ENCODE data around the gene ARHGAP25.

The ARHGAP25 gene

DNA sequence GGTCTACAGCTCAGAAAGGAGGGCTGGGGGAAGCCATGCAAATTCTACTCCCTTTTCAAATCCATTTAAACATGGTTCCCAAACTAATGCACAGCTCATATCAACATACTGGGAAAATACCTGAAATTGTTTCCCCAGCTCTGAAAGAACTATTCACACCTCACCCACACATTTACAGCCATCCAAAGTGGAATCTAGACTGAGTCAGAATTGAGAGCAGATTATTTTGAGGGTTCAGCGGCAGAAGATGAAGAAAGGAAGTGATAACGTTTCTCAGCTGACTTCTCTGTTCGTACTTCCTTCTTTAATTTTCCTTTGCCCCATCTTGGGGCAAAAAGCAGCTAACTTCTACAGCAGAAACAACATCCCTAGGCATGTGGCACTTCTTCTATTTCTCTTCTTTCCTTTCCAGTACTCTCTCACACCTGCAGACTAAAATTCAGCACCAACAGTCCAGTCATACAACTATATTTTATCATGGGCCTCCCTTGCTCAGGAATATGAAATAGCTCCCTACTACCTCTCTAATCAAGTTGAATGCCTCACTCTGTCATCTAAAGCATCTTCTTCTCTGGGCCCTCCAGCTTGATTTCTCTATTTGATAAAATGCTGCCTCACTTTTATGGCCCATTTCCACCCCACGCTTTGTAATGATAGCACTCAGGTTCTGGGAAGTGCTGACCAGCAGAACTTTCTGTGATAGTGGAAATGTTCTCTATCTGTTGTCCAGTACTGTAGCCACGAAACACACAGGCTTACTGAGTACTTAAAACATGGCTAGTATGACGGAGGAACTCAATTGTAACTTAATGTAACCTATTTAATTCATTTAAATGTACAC, 35.9 kb downstream of the ARHGAP25 start:
- in situ Hi-C loops (cut with MboI; ENCODE audit: low sequenced_read_pairs, unreplicated experiment) = no loop called here
- TF ChIP-seq, protein P1, sequence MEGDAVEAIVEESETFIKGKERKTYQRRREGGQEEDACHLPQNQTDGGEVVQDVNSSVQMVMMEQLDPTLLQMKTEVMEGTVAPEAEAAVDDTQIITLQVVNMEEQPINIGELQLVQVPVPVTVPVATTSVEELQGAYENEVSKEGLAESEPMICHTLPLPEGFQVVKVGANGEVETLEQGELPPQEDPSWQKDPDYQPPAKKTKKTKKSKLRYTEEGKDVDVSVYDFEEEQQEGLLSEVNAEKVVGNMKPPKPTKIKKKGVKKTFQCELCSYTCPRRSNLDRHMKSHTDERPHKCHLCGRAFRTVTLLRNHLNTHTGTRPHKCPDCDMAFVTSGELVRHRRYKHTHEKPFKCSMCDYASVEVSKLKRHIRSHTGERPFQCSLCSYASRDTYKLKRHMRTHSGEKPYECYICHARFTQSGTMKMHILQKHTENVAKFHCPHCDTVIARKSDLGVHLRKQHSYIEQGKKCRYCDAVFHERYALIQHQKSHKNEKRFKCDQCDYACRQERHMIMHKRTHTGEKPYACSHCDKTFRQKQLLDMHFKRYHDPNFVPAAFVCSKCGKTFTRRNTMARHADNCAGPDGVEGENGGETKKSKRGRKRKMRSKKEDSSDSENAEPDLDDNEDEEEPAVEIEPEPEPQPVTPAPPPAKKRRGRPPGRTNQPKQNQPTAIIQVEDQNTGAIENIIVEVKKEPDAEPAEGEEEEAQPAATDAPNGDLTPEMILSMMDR (IDR thresholded peaks at IDR 0.05; ENCODE audit: borderline replicate concordance, control extremely low read depth, extremely low read depth, insufficient read depth, missing control alignments) = no peak
- DNase-seq (ENCODE audit: low spot score) = no peak

DNA sequence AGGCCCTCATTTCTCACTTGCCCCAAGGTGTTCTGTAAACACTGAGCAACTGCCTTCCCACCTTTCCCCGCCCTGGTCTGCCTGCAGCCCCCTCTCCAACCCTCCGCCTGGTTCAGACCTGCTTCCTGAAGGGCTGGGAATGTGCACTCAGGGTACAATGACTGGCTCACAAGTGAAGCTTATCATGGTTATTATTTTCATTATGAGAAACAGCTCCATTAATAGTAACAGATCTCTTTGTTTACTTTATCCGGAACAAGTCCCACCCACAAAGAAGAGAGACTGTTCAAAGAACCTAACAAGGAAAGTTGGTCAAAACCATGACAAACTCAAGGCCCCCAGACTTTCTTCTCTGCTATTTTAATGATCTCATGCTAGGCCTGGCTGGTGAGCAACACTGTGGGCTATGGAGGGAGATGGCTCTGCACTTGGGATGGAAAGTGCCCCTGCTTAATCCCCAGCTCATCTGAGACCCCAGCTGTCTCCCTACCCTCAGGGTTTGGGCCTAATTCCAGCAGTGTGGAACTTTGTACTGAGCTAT, 36.7 kb downstream of the ARHGAP25 start:
- in situ Hi-C loops (cut with MboI; ENCODE audit: low sequenced_read_pairs, unreplicated experiment) = no loop called here
- DNase-seq (ENCODE audit: low spot score) = peak; percentile 56
- TF ChIP-seq, protein P1 (IDR thresholded peaks at IDR 0.05; ENCODE audit: borderline replicate concordance, control extremely low read depth, extremely low read depth, insufficient read depth, missing control alignments) = no peak

DNA sequence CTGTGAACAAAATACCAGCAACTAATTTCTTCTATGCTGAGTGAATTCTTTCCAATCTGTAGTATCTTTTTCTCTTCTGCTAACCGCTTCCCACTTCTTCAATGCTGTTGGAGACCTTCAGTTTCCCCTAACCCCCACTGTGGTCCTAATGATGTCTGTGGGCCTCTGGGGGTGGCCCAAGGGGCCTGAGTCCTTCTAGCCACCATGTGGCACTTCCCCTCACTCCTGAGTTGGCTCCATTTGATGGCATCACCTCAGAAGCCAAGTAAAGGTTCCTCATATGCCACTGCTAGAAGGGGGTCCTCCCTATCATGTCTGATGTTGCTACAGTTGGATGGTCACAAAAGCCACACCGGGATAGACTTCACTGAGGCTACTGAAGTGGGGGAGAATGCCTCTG, 37.5 kb downstream of the ARHGAP25 start:
- in situ Hi-C loops (cut with MboI; ENCODE audit: low sequenced_read_pairs, unreplicated experiment) = no loop called here
- no peak for DNase-seq (ENCODE audit: low spot score)
- TF ChIP-seq, protein P1 (IDR thresholded peaks at IDR 0.05; ENCODE audit: borderline replicate concordance, control extremely low read depth, extremely low read depth, insufficient read depth, missing control alignments) = no peak

DNA sequence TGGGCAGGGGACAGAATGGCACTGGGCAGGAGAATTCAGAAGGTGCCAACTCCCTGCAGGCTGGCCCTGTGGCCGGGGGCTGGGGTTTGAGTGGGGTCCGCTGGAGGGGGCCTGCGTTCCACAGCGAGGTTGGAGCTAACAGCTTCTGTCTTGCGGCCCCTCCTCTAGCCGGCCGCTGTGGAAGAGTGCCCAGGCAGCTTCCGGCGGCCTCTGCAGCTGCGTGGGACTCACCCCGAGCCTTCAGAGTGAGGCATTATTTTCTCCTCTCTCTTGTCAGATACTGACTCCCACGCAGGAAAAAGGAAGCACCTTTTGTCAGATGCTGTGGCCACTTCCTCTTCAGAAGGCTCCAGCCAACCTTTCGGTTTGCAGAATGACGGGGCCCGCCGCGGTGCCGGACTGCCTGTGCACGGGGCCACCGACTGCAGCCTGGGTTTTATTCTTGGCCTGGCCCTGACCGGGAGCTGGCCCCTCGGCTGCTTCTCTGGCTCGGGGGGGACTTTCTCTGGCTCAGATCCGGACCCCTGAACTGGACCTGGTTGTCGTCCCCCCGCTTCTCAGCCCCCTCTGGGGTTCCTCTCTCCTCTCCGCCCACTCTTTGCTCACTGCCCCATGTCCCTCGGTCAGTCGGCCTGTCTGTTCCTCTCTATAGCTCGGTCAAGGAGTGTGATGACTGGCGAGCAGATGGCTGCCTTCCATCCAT, 40.1 kb downstream of the ARHGAP25 start:
- in situ Hi-C loops (cut with MboI; ENCODE audit: low sequenced_read_pairs, unreplicated experiment) = no loop called here
- peak; percentile 89 for DNase-seq (ENCODE audit: low spot score)
- TF ChIP-seq, protein P1 (IDR thresholded peaks at IDR 0.05; ENCODE audit: borderline replicate concordance, control extremely low read depth, extremely low read depth, insufficient read depth, missing control alignments) = no peak

DNA sequence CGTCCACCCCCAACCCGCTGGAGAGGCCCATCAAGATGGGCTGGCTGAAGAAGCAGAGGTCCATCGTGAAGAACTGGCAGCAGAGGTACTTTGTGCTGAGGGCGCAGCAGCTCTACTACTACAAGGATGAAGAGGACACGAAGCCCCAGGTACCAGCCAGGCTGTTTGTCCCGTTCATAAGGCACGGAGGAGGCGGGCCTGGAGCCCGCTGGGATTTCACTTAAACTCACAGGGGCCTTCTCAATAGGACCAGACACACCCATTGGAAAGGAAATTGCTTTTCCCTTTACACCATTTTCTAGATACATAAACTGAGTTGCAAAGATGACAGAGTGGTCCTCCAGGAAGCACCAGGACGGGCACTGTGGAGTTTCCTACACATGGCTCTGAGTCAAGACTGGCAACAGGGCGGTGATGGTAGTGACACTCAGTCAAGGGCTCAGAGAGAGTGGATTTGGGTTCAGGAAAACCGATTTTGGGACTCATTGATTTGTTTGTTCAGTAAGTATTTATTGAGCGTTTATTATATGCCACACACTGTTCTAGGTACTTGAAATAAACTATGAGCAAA, 40.7 kb downstream of the ARHGAP25 start:
- in situ Hi-C loops (cut with MboI; ENCODE audit: low sequenced_read_pairs, unreplicated experiment) = no loop called here
- TF ChIP-seq, protein P1 (IDR thresholded peaks at IDR 0.05; ENCODE audit: borderline replicate concordance, control extremely low read depth, extremely low read depth, insufficient read depth, missing control alignments) = no peak
- no peak for DNase-seq (ENCODE audit: low spot score)

DNA sequence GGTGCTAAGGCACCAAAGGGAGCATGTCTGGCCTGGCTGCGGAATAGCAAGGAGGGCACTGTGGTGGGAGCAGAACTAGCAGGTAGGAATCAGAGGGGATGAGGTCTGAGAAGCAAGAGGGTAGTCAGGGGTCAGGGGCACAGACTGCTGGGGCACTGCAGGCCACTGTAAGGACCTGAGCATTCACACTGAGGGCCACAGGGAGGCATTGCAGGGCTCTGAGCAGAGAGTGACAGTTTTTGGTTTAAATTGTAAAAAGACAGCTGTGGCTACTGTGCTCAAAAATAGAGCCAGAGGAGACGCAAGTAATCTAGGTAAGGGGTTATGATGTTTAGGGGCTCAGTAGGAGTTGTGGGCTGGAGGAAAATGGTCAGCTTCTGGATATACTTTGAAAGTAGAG, 41.5 kb downstream of the ARHGAP25 start:
- in situ Hi-C loops (cut with MboI; ENCODE audit: low sequenced_read_pairs, unreplicated experiment) = no loop called here
- TF ChIP-seq, protein P1 (IDR thresholded peaks at IDR 0.05; ENCODE audit: borderline replicate concordance, control extremely low read depth, extremely low read depth, insufficient read depth, missing control alignments) = peak; percentile 49
- no peak for DNase-seq (ENCODE audit: low spot score)

All from GM13976 (cell line).